A549 (cell line): ENCODE data around the gene SUGP2. TPM values are rescaled to one million over a fixed set of nuclear protein-coding genes. Genes with fewer than 3 reads are reported as not detected.

ENCODE experiments used
- ATAC-seq, 2 experiments: fragments of 200-7000 bp in 1 of 2; fragments of >200 bp in 1 of 2; cut with Nextera tagmentation in 1 of 2; cut with Tn5 transposase in 1 of 2; 3 replicates each; pipeline versions ENCODE4 v1.8.0 to v1.9.1; 2018 to 2020; ENCODE audit warnings: mild to moderate bottlenecking in 1 of 2, moderate library complexity in 1 of 2
- CTCF ChIA-PET: fragments of 300-600 bp; sonication (Branson Sonifier 250); formaldehyde crosslinking; extraction: SDS; loops from one replicate; lab custom pipeline; 2021; ENCODE audit warnings: antibody characterized with exemption, inconsistent platforms; lab: Yijun Ruan, JAX
- POLR2A ChIA-PET: fragments of 350-600 bp; formaldehyde crosslinking; extraction: SDS; loops from one replicate; lab custom pipeline; 2021; ENCODE audit warnings: antibody characterized with exemption, inconsistent platforms; lab: Yijun Ruan, JAX
- DNase-seq, 2 experiments: peaks; one replicate each; pipeline versions ENCODE4 v3.0.0 to v3.0.0-alpha.2; 2011 to 2016; ENCODE audit warnings: low read depth in 1 of 2, low spot score in 1 of 2
- FAIRE-seq: peaks from 2 replicates; lab custom pipeline; 2011; peaks lifted over from hg19 to GRCh38; lab: Jason Lieb, UNC
- H3K27ac ChIP-seq, 2 experiments: fragments of >200 bp; sonication (Bioruptor Twin); formaldehyde crosslinking; 3 replicates each; pipeline ENCODE4 v1.5.1; 2016 to 2017
- H3K4me1 ChIP-seq: fragments of >200 bp; sonication (Bioruptor Twin); formaldehyde crosslinking; 3 replicates; pipeline ENCODE4 v1.6.1; 2016
- H3K4me2 ChIP-seq: fragments of >200 bp; sonication (Bioruptor Twin); formaldehyde crosslinking; 3 replicates; pipeline ENCODE4 v1.6.1; 2016
- H3K4me3 ChIP-seq: fragments of >200 bp; sonication (Bioruptor Twin); formaldehyde crosslinking; 3 replicates; pipeline ENCODE4 v1.5.1; 2016
- H3K9me3 ChIP-seq: fragments of >200 bp; sonication (Bioruptor Twin); formaldehyde crosslinking; 3 replicates; pipeline ENCODE4 v1.6.1; 2016
- CBX8 ChIP-seq: fragments of 200-600 bp; sonication (generic); IDR thresholded peaks from 2 replicates; pipeline ENCODE4 v1.6.1; 2016
- CEBPB ChIP-seq, 2 experiments: fragments of >200 bp in 1 of 2; sonication (Bioruptor Twin) in 1 of 2; formaldehyde crosslinking in 1 of 2; IDR thresholded peaks; 2 replicates each; pipeline ENCODE4 v1.6.1; 2012 to 2016
- CHD4 ChIP-seq: fragments of 200-600 bp; sonication (generic); IDR thresholded peaks from 2 replicates; pipeline ENCODE4 v1.6.1; 2016; ENCODE audit warnings: antibody characterized with exemption, mild to moderate bottlenecking, borderline replicate concordance
- CTCF ChIP-seq: fragments of >200 bp; sonication (Bioruptor Twin); formaldehyde crosslinking; IDR thresholded peaks from 3 replicates; pipeline ENCODE4 v1.5.1; 2016
- EHF ChIP-seq: fragments of 250-450 bp; sonication (Bioruptor Pico); IDR thresholded peaks from 2 replicates; pipeline ENCODE4 v1.5.0; 2020; ENCODE audit warnings: mild to moderate bottlenecking
- ELK1 ChIP-seq: fragments of 150-350 bp; IDR thresholded peaks from 2 replicates; pipeline ENCODE4 v1.6.1; 2014; ENCODE audit warnings: low read depth, mild to moderate bottlenecking, low read length
- FOSL2 ChIP-seq, 2 experiments: fragments of 450-650 bp in 1 of 2; fragments of >200 bp in 1 of 2; sonication (Bioruptor Twin) in 1 of 2; formaldehyde crosslinking; IDR thresholded peaks; 2 replicates each; pipeline versions ENCODE4 v1.5.0 to v1.6.1; 2016 to 2020; ENCODE audit warnings: mild to moderate bottlenecking in 1 of 2, moderate library complexity in 1 of 2
- HES2 ChIP-seq: fragments of >200 bp; sonication (Bioruptor Twin); formaldehyde crosslinking; IDR thresholded peaks from 2 replicates; pipeline ENCODE4 v1.6.1; 2016
- HOXB13 ChIP-seq: fragments of 250-450 bp; sonication (Bioruptor Pico); IDR thresholded peaks from 2 replicates; pipeline ENCODE4 v1.5.0; 2020; ENCODE audit warnings: low read depth, mild to moderate bottlenecking, moderate library complexity
- JUN ChIP-seq, 2 experiments: fragments of >200 bp; sonication (Bioruptor Twin); formaldehyde crosslinking; IDR thresholded peaks; 2 replicates in 1 of 2; 3 replicates in 1 of 2; pipeline ENCODE4 v1.6.1; 2016 to 2017
- KDM5A ChIP-seq: fragments of 200-600 bp; sonication (generic); IDR thresholded peaks from 2 replicates; pipeline ENCODE4 v1.6.1; 2016; ENCODE audit warnings: antibody characterized with exemption, mild to moderate bottlenecking
- MAFK ChIP-seq: fragments of 450-650 bp; IDR thresholded peaks from 2 replicates; pipeline ENCODE4 v1.6.1; 2014; ENCODE audit not compliant: partially characterized antibody
- MAX ChIP-seq: IDR thresholded peaks from 2 replicates; pipeline ENCODE4 v1.6.1; 2012
- MAZ ChIP-seq: fragments of 150-350 bp; IDR thresholded peaks from 2 replicates; pipeline ENCODE4 v1.6.1; 2014; ENCODE audit warnings: antibody characterized with exemption, low read depth, low read length, borderline replicate concordance
- MYC ChIP-seq: IDR thresholded peaks from 2 replicates; pipeline ENCODE4 v1.6.1; 2012; ENCODE audit warnings: mild to moderate bottlenecking, inconsistent platforms, low read length, improper control_type of control experiment, borderline replicate concordance
- NR3C1 ChIP-seq: fragments of >200 bp; sonication (Bioruptor Twin); formaldehyde crosslinking; IDR thresholded peaks from 3 replicates; pipeline ENCODE4 v1.6.1; 2017
- POLR2AphosphoS2 ChIP-seq: conservative IDR thresholded peaks from 2 replicates; pipeline ENCODE4 v1.6.1; 2012; ENCODE audit warnings: low read length, improper control_type of control experiment, inconsistent platforms
- RAD21 ChIP-seq, 2 experiments: fragments of >200 bp in 1 of 2; sonication (Bioruptor Twin) in 1 of 2; formaldehyde crosslinking in 1 of 2; IDR thresholded peaks in 1 of 2; conservative IDR thresholded peaks in 1 of 2; 2 replicates in 1 of 2; 3 replicates in 1 of 2; pipeline ENCODE4 v1.6.1; 2012 to 2018; ENCODE audit warnings: inconsistent platforms in 1 of 2
- RARB ChIP-seq: fragments of 250-450 bp; sonication (Bioruptor Pico); IDR thresholded peaks from 2 replicates; pipeline ENCODE4 v1.8.0; 2021; ENCODE audit warnings: mild to moderate bottlenecking, moderate library complexity
- RCOR1 ChIP-seq: fragments of 150-350 bp; IDR thresholded peaks from 2 replicates; pipeline ENCODE4 v1.6.1; 2014; ENCODE audit warnings: antibody characterized with exemption, low read length, low read depth
- RFX5 ChIP-seq: fragments of 450-650 bp; IDR thresholded peaks from 2 replicates; pipeline ENCODE4 v1.7.1; 2014; ENCODE audit warnings: antibody characterized with exemption, mild to moderate bottlenecking, moderate library complexity
- ZC3H11A ChIP-seq: fragments of 450-650 bp; IDR thresholded peaks from 2 replicates; pipeline ENCODE4 v1.6.1; 2014; ENCODE audit warnings: antibody characterized with exemption, mild to moderate bottlenecking
- WGBS: methylation state at CpG from one replicate; pipeline ENCODE4 v1.1.6; 2017; ENCODE audit errors: missing lambda C conversion rate; 5-methylcytosine and 5-hydroxymethylcytosine counted together
- polyA plus RNA-seq, 4 experiments: library from polyadenylated mRNA; depleted of rRNA in 3 of 4; stranded (reverse); fragments of >200 nt; fragmentation: RNase III in 1 of 4; extraction: RNeasy Plus Mini Kit Qiagen cat#74134 plus additional on column Dnase treatment in 1 of 4; gene quantifications; 2 replicates in 3 of 4; 3 replicates in 1 of 4; pipeline ENCODE4 v1.2.3, GENCODE V29; 2011 to 2017

Gene SUGP2
- polyA plus RNA-seq, 2 of the 4 experiments (the other 2 are of a cell fraction) = 42.4 to 43.9 TPM

GRCh38 chr19:19053508-19054314 is 20.4 kb upstream of the SUGP2 start:
- H3K9me3 ChIP-seq = no peaks in the 10 kb centered on the region
- WGBS = 90% methylated on average over 21 of the region's 25 CpGs
- POLR2A ChIA-PET = no interaction called here
- CTCF ChIA-PET = interaction anchor here (0.6 to 1.6 kb wide), 15 partner anchors 8 to 121 kb away, joined by 3 to 7 read pairs (median 3); no protein-coding TSS in a partner anchor
- H3K4me2 ChIP-seq = no peak overlapping the region
- TF ChIP-seq RAD21 (conservative IDR thresholded peaks at IDR 0.05 in 1 of 2, IDR thresholded peaks at IDR 0.05 in 1 of 2) (peak; percentile 50 to 65; a peak in 4 of 5 replicates), MAZ (no peak), MYC (no peak), MAFK (no peak), ZC3H11A (no peak), CBX8 (no peak), CTCF (peak; percentile 54), FOSL2 (IDR thresholded peaks at IDR 0.05) (no peak), FOSL2 (CRISPR knock-in tag; IDR thresholded peaks at IDR 0.05) (no peak), MAX (no peak), JUN (IDR thresholded peaks at IDR 0.05) (no peak)
- ATAC-seq (peak; percentile 44 to 86; a peak in 3 of 6 replicates), DNase-seq (peak; percentile 40 to 57), FAIRE-seq (no peak)
- H3K4me1 ChIP-seq = no peaks in the 10 kb centered on the region
- H3K27ac ChIP-seq = no peak overlapping the region
- no peak overlapping the region for H3K4me3 ChIP-seq

- no peak for ATAC-seq
- DNase-seq = no peak
- H3K9me3 ChIP-seq = no peaks in the 10 kb centered on the region
- WGBS = 63% methylated on average over 1 of the region's 1 CpG
- no peak overlapping the region for H3K4me2 ChIP-seq
- no peak for TF ChIP-seq POLR2AphosphoS2
- no peak for TF ChIP-seq HOXB13
- no peak for TF ChIP-seq ZC3H11A
- no peak for TF ChIP-seq MAFK
- TF ChIP-seq NR3C1 = no peak
- TF ChIP-seq CEBPB (IDR thresholded peaks at IDR 0.05) = no peak
- no peak for TF ChIP-seq ELK1
- TF ChIP-seq RARB (CRISPR knock-in tag) = no peak
- TF ChIP-seq HES2 = no peak
- TF ChIP-seq RFX5 = no peak
- no peak for TF ChIP-seq RCOR1
- TF ChIP-seq KDM5A = no peak
- no peak for TF ChIP-seq RAD21 (conservative IDR thresholded peaks at IDR 0.05 in 1 of 2, IDR thresholded peaks at IDR 0.05 in 1 of 2)
- TF ChIP-seq CHD4 = no peak
- TF ChIP-seq EHF (CRISPR knock-in tag) = no peak
- no peak for TF ChIP-seq CBX8
- H3K4me1 ChIP-seq = no peaks in the 10 kb centered on the region
- FAIRE-seq = no peak
- H3K27ac ChIP-seq = no peak overlapping the region
- ChIA-PET CTCF (interaction anchor here (0.6 to 1.6 kb wide), 8 partner anchors 9 to 122 kb away, joined by 3 to 6 read pairs (median 4); no protein-coding TSS in a partner anchor), POLR2A (no interaction called here)
- no peak overlapping the region for H3K4me3 ChIP-seq
Measured at GRCh38 chr19:19052921-19053320, 19.6 kb upstream of the SUGP2 start.
